ENCODE results near the gene TUBE1.

GRCh38 chr6:112030961-112031660 lies 56.2 kb downstream of the TUBE1 start:
- TF ChIP-seq EP300 (IDR thresholded peaks at IDR 0.05) (no peak), POLR2AphosphoS5 (IDR thresholded peaks at IDR 0.05) (no peak), CTCF (IDR thresholded peaks at IDR 0.05) (no peak)
